HG02970 (cell line): Measurements from ENCODE around the gene ZMYND19.
"Not testable (repeated sequence)": the region's sequence is repeated elsewhere in the genome, so short reads cannot be mapped to it uniquely, and the experiment has no call there.

Experiments
- ATAC-seq: cut with Tn5 transposase; IDR thresholded peaks from one replicate; pipeline ENCODE4 v1.9.1; 2021; ENCODE audit warnings: mild to moderate bottlenecking, moderate library complexity, moderate number of reproducible peaks; ENCODE audit not compliant: unreplicated experiment, low FRiP score

Gene ZMYND19

GRCh38 chr9:137589441-137590122, 730 bp downstream of the ZMYND19 start:
- ATAC-seq = peak; percentile 10

GRCh38 chr9:137588891-137589290, 1.4 kb downstream of the ZMYND19 start:
- ATAC-seq = no peak

- ATAC-seq = no peak
Measured at GRCh38 chr9:137588311-137588710, 2.0 kb downstream of the ZMYND19 start.

GRCh38 chr9:137586854-137587253, 3.5 kb downstream of the ZMYND19 start:
- no peak for ATAC-seq

GRCh38 chr9:137583957-137584356, 6.4 kb downstream of the ZMYND19 start:
- no peak for ATAC-seq

GRCh38 chr9:137583347-137583746, 7.0 kb downstream of the ZMYND19 start:
- ATAC-seq = no peak

- no peak for ATAC-seq
Measured at GRCh38 chr9:137582286-137582860, 7.9 kb downstream of the ZMYND19 start.

GRCh38 chr9:137581361-137582285, 8.7 kb downstream of the ZMYND19 start:
- no peak for ATAC-seq

- no peak for ATAC-seq
Measured at GRCh38 chr9:137580954-137581322, 9.4 kb downstream of the ZMYND19 start.

GRCh38 chr9:137580209-137580953, 9.9 kb downstream of the ZMYND19 start:
- no peak for ATAC-seq

GRCh38 chr9:137579259-137579604, 11.1 kb downstream of the ZMYND19 start:
- ATAC-seq = no peak

GRCh38 chr9:137578518-137579258, 11.6 kb downstream of the ZMYND19 start, which contains the start of gene DPH7:
Gene DPH7 (minus strand): TSS chr9:137578925. CDS start chr9:137578777, 148 bp downstream.
- ATAC-seq = peak; percentile 77

GRCh38 chr9:137575716-137576411, 14.4 kb downstream of the ZMYND19 start:
- ATAC-seq = no peak

GRCh38 chr9:137575364-137575715, 15.0 kb downstream of the ZMYND19 start:
- no peak for ATAC-seq

- ATAC-seq = no peak
Measured at GRCh38 chr9:137574192-137574591, 16.1 kb downstream of the ZMYND19 start.

GRCh38 chr9:137570566-137570965, 19.7 kb downstream of the ZMYND19 start:
- no peak for ATAC-seq

GRCh38 chr9:137569609-137570203, 20.6 kb downstream of the ZMYND19 start:
- no peak for ATAC-seq

GRCh38 chr9:137568445-137568844, 21.9 kb downstream of the ZMYND19 start:
- ATAC-seq = not testable (repeated sequence)

- no peak for ATAC-seq
Measured at GRCh38 chr9:137564817-137565411, 25.4 kb downstream of the ZMYND19 start.
